ENCODE data around the gene ANO2. TPM values are rescaled to one million over a fixed set of nuclear protein-coding genes. Genes with fewer than 3 reads are reported as not detected.

Gene ANO2
- total RNA-seq, 1 donor from 2014 or later = 2.6 TPM

DNA sequence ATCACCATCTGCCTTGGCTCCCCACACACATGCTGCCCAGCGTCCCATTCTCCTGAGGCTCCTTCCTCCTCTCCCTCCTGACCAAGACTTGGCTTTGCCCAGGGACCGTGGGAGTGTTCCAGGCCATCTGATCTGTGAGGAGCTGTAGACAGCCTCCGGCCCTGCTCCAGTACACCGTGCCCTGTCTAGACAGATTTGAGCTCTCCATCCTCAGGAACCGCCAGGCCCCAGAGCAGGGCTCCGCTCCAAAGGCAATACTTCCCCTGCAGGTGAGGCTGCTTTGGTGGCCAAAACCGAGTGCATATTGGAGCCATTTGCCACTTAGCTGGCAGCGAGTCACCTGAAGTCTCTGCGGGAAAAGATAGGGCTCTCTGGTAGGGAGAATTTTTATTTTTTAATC, 147.4 kb downstream of the ANO2 start:
- DNase-seq (ENCODE audit: extremely low spot score, unreplicated experiment) = no peak
- Mint-ChIP-seq H3K4me3 (no peak overlapping the region), H3K4me1 (ENCODE audit: unreplicated experiment) (no peaks in the 10 kb centered on the region), H3K36me3 (peaks cover 8% of the 10 kb centered on the region), H3K27ac (no peak overlapping the region), H3K27me3 (peaks cover 50% of the 10 kb centered on the region), H3K9me3 (no peaks in the 10 kb centered on the region)
- TF ChIP-seq, protein P1, sequence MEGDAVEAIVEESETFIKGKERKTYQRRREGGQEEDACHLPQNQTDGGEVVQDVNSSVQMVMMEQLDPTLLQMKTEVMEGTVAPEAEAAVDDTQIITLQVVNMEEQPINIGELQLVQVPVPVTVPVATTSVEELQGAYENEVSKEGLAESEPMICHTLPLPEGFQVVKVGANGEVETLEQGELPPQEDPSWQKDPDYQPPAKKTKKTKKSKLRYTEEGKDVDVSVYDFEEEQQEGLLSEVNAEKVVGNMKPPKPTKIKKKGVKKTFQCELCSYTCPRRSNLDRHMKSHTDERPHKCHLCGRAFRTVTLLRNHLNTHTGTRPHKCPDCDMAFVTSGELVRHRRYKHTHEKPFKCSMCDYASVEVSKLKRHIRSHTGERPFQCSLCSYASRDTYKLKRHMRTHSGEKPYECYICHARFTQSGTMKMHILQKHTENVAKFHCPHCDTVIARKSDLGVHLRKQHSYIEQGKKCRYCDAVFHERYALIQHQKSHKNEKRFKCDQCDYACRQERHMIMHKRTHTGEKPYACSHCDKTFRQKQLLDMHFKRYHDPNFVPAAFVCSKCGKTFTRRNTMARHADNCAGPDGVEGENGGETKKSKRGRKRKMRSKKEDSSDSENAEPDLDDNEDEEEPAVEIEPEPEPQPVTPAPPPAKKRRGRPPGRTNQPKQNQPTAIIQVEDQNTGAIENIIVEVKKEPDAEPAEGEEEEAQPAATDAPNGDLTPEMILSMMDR (conservative IDR thresholded peaks at IDR 0.05) = no peak

DNA sequence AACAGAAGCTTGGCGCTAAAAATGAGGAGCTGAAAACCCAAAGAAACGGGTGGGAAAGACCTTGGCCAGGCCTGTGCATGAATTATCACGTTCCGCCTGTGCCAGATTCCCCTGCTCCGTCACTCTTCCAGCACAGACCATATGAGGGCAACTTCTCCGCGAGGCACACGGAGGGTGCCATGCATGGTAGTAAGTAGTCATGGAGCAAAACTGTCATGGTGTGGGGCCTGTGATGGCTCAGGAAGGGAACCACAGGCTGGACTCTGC, 148.2 kb downstream of the ANO2 start:
- TF ChIP-seq, protein P1 (conservative IDR thresholded peaks at IDR 0.05) = no peak
- DNase-seq (ENCODE audit: extremely low spot score, unreplicated experiment) = no peak
- H3K4me3 Mint-ChIP-seq = no peak overlapping the region

DNA sequence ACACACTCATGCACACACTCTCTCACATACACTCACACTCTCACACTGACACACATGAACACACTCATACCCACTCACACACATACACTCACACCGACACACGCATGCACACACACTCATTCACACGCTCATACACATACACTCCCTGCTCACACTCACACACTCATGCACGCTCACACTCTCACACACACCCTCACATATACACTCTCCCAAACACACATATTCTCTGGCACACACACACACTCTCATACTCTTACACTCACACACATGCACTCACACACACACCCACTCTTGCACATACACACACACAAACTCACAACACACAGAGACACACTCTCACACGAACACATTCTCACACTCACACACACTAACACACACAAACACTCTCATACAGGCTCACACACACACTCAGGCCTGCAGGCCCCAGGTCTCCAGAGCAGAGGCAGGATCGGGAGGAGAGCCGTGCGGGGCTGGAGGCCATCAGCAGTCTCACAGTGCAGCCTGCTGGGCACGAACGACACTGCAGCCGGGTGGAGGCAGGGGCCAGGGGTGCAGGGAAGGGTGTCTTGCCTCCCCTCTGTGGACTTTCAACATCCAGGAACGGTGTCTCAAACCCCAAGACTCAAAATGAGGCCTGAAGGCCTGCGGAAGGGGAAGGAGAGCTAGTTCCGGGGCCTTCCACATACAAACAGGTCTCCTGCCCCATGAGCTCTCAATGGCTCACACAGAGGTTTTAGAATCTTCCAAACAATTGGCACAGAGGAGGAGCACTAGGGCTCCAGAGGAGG, 148.7 kb downstream of the ANO2 start:
- Mint-ChIP-seq H3K9me3 (no peaks in the 10 kb centered on the region), H3K27me3 (peaks cover 47% of the 10 kb centered on the region), H3K27ac (no peak overlapping the region), H3K4me1 (ENCODE audit: unreplicated experiment) (peaks cover 6% of the 10 kb centered on the region), H3K36me3 (peaks cover 14% of the 10 kb centered on the region), H3K4me3 (no peak overlapping the region)
- TF ChIP-seq, protein P1 (conservative IDR thresholded peaks at IDR 0.05) = peak; percentile 80
- peak; percentile 77 for DNase-seq (ENCODE audit: extremely low spot score, unreplicated experiment)

More for the DNA sequence above, 148.2 kb downstream of the ANO2 start:
- peaks cover 14% of the 10 kb centered on the region for H3K36me3 Mint-ChIP-seq
- peaks cover 6% of the 10 kb centered on the region for H3K4me1 Mint-ChIP-seq (ENCODE audit: unreplicated experiment)
- H3K27ac Mint-ChIP-seq = no peak overlapping the region
- peaks cover 48% of the 10 kb centered on the region for H3K27me3 Mint-ChIP-seq
- no peaks in the 10 kb centered on the region for H3K9me3 Mint-ChIP-seq

DNA sequence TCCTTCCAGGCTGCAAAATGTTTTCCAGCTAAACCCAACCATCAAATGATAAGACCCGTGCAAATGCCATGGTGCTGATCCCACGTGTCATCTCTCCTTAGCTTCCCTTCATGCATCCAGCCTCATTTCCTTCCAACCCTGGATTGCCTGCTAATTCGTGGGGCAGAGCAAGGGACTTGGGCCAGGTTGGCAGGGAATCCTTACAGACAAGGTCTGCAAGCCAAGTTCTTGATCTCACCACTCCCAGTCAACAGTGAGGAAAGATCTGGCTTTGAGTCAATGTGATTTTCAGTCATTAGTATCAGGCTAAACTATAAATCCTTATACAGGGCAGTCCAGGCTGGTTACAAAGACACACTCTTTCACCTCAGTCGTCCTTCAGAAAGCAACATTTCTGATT, 150.9 kb downstream of the ANO2 start:
- peaks cover 6% of the 10 kb centered on the region for H3K4me1 Mint-ChIP-seq (ENCODE audit: unreplicated experiment)
- no peaks in the 10 kb centered on the region for H3K9me3 Mint-ChIP-seq
- TF ChIP-seq, protein P1 (conservative IDR thresholded peaks at IDR 0.05) = no peak
- H3K27me3 Mint-ChIP-seq = peaks cover 46% of the 10 kb centered on the region
- no peak for DNase-seq (ENCODE audit: extremely low spot score, unreplicated experiment)
- no peak overlapping the region for H3K27ac Mint-ChIP-seq
- H3K4me3 Mint-ChIP-seq = no peak overlapping the region
- H3K36me3 Mint-ChIP-seq = peaks cover 6% of the 10 kb centered on the region

DNA sequence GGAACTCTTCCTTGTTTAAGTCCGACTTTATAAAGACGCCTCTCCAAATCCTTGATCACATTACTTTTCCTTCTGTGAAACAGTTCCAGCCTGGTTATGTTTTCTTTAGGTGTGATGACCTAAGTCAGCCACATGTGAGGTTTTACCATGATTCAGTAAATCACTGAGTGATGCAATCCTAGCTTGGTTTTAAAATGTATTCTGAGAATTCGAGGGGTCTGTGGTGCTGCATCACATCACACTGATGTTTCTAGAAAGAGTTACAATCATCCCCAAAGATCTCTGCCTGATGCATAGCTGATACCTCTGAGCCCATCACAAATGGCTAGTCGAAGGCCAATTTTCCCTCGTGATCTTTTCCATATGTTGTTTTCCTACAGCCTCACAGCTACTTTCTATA, 152.7 kb downstream of the ANO2 start:
- peaks cover 6% of the 10 kb centered on the region for H3K9me3 Mint-ChIP-seq
- no peak for DNase-seq (ENCODE audit: extremely low spot score, unreplicated experiment)
- peaks cover 14% of the 10 kb centered on the region for H3K36me3 Mint-ChIP-seq
- peaks cover 48% of the 10 kb centered on the region for H3K27me3 Mint-ChIP-seq
- H3K4me1 Mint-ChIP-seq (ENCODE audit: unreplicated experiment) = peaks cover 6% of the 10 kb centered on the region
- no peak overlapping the region for H3K4me3 Mint-ChIP-seq
- H3K27ac Mint-ChIP-seq = no peak overlapping the region
- TF ChIP-seq, protein P1 (conservative IDR thresholded peaks at IDR 0.05) = no peak

Data from type B pancreatic cell (in vitro differentiated cells).